Neural progenitor cell (in vitro differentiated cells): Measurements from ENCODE around the gene DNER. TPM values are rescaled to one million over a fixed set of nuclear protein-coding genes. Genes with fewer than 3 reads are reported as not detected.

Experiments used
- DNase-seq: peaks from one replicate; pipeline ENCODE4 v3.0.0-alpha.2; 2016; ENCODE audit warnings: low spot score
- H2AFZ ChIP-seq: fragments of 200-600 bp; sonication (generic); replicated peaks from 2 replicates; pipeline ENCODE4 v1.6.1; 2016; ENCODE audit warnings: antibody characterized with exemption
- H3F3A ChIP-seq: fragments of 200-600 bp; sonication (generic); 2 replicates; pipeline ENCODE4 v1.6.1; 2016; ENCODE audit warnings: antibody characterized with exemption, low read depth
- H3K27ac ChIP-seq: fragments of 200-600 bp; sonication (generic); 2 replicates; pipeline ENCODE4 v1.5.1; 2016; ENCODE audit warnings: mild to moderate bottlenecking
- H3K27me3 ChIP-seq: fragments of 200-600 bp; sonication (generic); 2 replicates; pipeline ENCODE4 v1.6.1; 2016; ENCODE audit warnings: mild to moderate bottlenecking, moderate library complexity
- H3K36me3 ChIP-seq: fragments of 200-600 bp; sonication (generic); 2 replicates; pipeline ENCODE4 v1.5.1; 2016
- H3K4me1 ChIP-seq: fragments of 200-600 bp; sonication (generic); 2 replicates; pipeline ENCODE4 v1.6.1; 2016; ENCODE audit warnings: mixed run types
- H3K4me2 ChIP-seq: fragments of 200-600 bp; sonication (generic); 2 replicates; pipeline ENCODE4 v1.6.1; 2016
- H3K4me3 ChIP-seq: fragments of 200-600 bp; sonication (generic); 2 replicates; pipeline ENCODE4 v1.5.1; 2016
- H3K79me2 ChIP-seq: fragments of 200-600 bp; sonication (generic); 2 replicates; pipeline ENCODE4 v1.6.1; 2016; ENCODE audit warnings: low read depth
- H3K9ac ChIP-seq: fragments of 200-600 bp; sonication (generic); 2 replicates; pipeline ENCODE4 v1.6.1; 2016
- H3K9me3 ChIP-seq: fragments of 200-600 bp; sonication (generic); 2 replicates; pipeline ENCODE4 v1.5.1; 2016; ENCODE audit warnings: low read depth
- H4K20me1 ChIP-seq: fragments of 200-600 bp; sonication (generic); 2 replicates; pipeline ENCODE4 v1.6.1; 2016; ENCODE audit warnings: low read depth
- H3K27ac Mint-ChIP-seq: 3 replicates; pipeline ENCODE4 v1.8.0; 2021; ENCODE audit warnings: mixed read lengths
- H3K27me3 Mint-ChIP-seq: 2 replicates; pipeline ENCODE4 v1.8.0; 2022; ENCODE audit warnings: low read depth, mild to moderate bottlenecking, inconsistent platforms, moderate library complexity, mixed read lengths; ENCODE audit not compliant: insufficient read depth
- H3K36me3 Mint-ChIP-seq: 3 replicates; pipeline ENCODE4 v1.8.0; 2021; ENCODE audit warnings: mixed read lengths
- H3K4me1 Mint-ChIP-seq: 3 replicates; pipeline ENCODE4 v1.8.0; 2021; ENCODE audit warnings: mixed read lengths
- H3K4me3 Mint-ChIP-seq: 3 replicates; pipeline ENCODE4 v1.8.0; 2021; ENCODE audit warnings: mild to moderate bottlenecking, moderate library complexity, mixed read lengths
- H3K9me3 Mint-ChIP-seq: 3 replicates; pipeline ENCODE4 v1.8.0; 2020; ENCODE audit warnings: mixed read lengths
- CTCF ChIP-seq: fragments of 200-600 bp; sonication (generic); IDR thresholded peaks from 2 replicates; pipeline ENCODE4 v1.5.1; 2017; ENCODE audit warnings: antibody characterized with exemption, mild to moderate bottlenecking
- EZH2 ChIP-seq: fragments of 200-600 bp; sonication (generic); IDR thresholded peaks from 2 replicates; pipeline ENCODE4 v1.6.1; 2017; ENCODE audit warnings: antibody characterized with exemption, mild to moderate bottlenecking, moderate library complexity
- EZH2phosphoT487 ChIP-seq: fragments of 200-600 bp; sonication (generic); IDR thresholded peaks from 2 replicates; pipeline ENCODE4 v1.6.1; 2017; ENCODE audit warnings: antibody characterized with exemption
- total RNA-seq: library from RNA; depleted of rRNA; stranded (reverse); fragments of >200 nt; gene quantifications from 2 replicates; pipeline ENCODE4 v1.2.3, GENCODE V29; 2015; ENCODE audit warnings: low replicate concordance

DNER gene
- total RNA-seq, 1 donor from 2014 or later, result 0.97 TPM

GRCh38 chr2:229732897-229733296 lies 18.5 kb upstream of the DNER start:
- Histone ChIP-seq H3F3A (peaks cover 2% of the 10 kb centered on the region), H3K27ac (no peak overlapping the region), H3K4me3 (no peak overlapping the region), H3K9ac (no peak overlapping the region), H2AFZ (no peak overlapping the region), H3K36me3 (no peaks in the 10 kb centered on the region), H3K79me2 (no peaks in the 10 kb centered on the region), H3K27me3 (no peaks in the 10 kb centered on the region), H3K4me2 (no peak overlapping the region), H4K20me1 (no peaks in the 10 kb centered on the region), H3K4me1 (no peaks in the 10 kb centered on the region), H3K9me3 (peaks cover 8% of the 10 kb centered on the region)
- Mint-ChIP-seq H3K27me3 (peaks cover 3% of the 10 kb centered on the region), H3K4me1 (no peaks in the 10 kb centered on the region), H3K4me3 (no peak overlapping the region), H3K36me3 (no peaks in the 10 kb centered on the region), H3K27ac (no peak overlapping the region), H3K9me3 (peaks cover 12% of the 10 kb centered on the region)
- DNase-seq, result no peak
- no peak for TF ChIP-seq CTCF
- TF ChIP-seq EZH2, result no peak
- no peak for TF ChIP-seq EZH2phosphoT487

- no peak overlapping the region for H3K4me3 ChIP-seq
- Mint-ChIP-seq H3K9me3 (peaks cover 2% of the 10 kb centered on the region), H3K36me3 (no peaks in the 10 kb centered on the region), H3K27me3 (peaks cover 3% of the 10 kb centered on the region), H3K4me3 (no peak overlapping the region), H3K27ac (no peak overlapping the region), H3K4me1 (no peaks in the 10 kb centered on the region)
- H3K4me2 ChIP-seq, result no peak overlapping the region
- DNase-seq, result no peak
- H4K20me1 ChIP-seq, result no peaks in the 10 kb centered on the region
- no peaks in the 10 kb centered on the region for H3K27me3 ChIP-seq
- no peaks in the 10 kb centered on the region for H3K9me3 ChIP-seq
- H3K36me3 ChIP-seq, result no peaks in the 10 kb centered on the region
- H3K79me2 ChIP-seq, result no peaks in the 10 kb centered on the region
- no peaks in the 10 kb centered on the region for H3F3A ChIP-seq
- H3K4me1 ChIP-seq, result no peaks in the 10 kb centered on the region
- TF ChIP-seq EZH2 (no peak), CTCF (no peak), EZH2phosphoT487 (no peak)
- H3K9ac ChIP-seq, result no peak overlapping the region
- H3K27ac ChIP-seq, result no peak overlapping the region
- no peak overlapping the region for H2AFZ ChIP-seq
These were observed 17.6 kb upstream of the DNER start for GRCh38 chr2:229731916-229732315.

GRCh38 chr2:229731363-229731762 lies 17.0 kb upstream of the DNER start:
- Histone ChIP-seq H3K4me2 (no peak overlapping the region), H3K79me2 (no peaks in the 10 kb centered on the region), H2AFZ (no peak overlapping the region), H3K27me3 (no peaks in the 10 kb centered on the region), H3K4me3 (no peak overlapping the region), H3K9ac (no peak overlapping the region), H3F3A (no peaks in the 10 kb centered on the region), H3K9me3 (no peaks in the 10 kb centered on the region), H3K27ac (no peak overlapping the region), H4K20me1 (no peaks in the 10 kb centered on the region), H3K36me3 (no peaks in the 10 kb centered on the region), H3K4me1 (no peaks in the 10 kb centered on the region)
- DNase-seq, result no peak
- H3K4me1 Mint-ChIP-seq, result peaks cover 3% of the 10 kb centered on the region
- H3K9me3 Mint-ChIP-seq, result no peaks in the 10 kb centered on the region
- no peaks in the 10 kb centered on the region for H3K36me3 Mint-ChIP-seq
- no peak overlapping the region for H3K27ac Mint-ChIP-seq
- no peak for TF ChIP-seq EZH2
- TF ChIP-seq CTCF, result no peak
- TF ChIP-seq EZH2phosphoT487, result no peak
- H3K27me3 Mint-ChIP-seq, result peaks cover 3% of the 10 kb centered on the region
- no peak overlapping the region for H3K4me3 Mint-ChIP-seq

GRCh38 chr2:229728370-229728769 lies 14.0 kb upstream of the DNER start:
- no peaks in the 10 kb centered on the region for H3K27me3 ChIP-seq
- no peak overlapping the region for H3K4me2 ChIP-seq
- Mint-ChIP-seq H3K27ac (no peak overlapping the region), H3K36me3 (no peaks in the 10 kb centered on the region), H3K4me1 (peaks cover 9% of the 10 kb centered on the region), H3K4me3 (no peak overlapping the region), H3K9me3 (no peaks in the 10 kb centered on the region), H3K27me3 (peaks cover 4% of the 10 kb centered on the region)
- DNase-seq, result no peak
- no peak for TF ChIP-seq EZH2phosphoT487
- TF ChIP-seq CTCF, result no peak
- TF ChIP-seq EZH2, result no peak
- H3K79me2 ChIP-seq, result no peaks in the 10 kb centered on the region
- no peaks in the 10 kb centered on the region for H4K20me1 ChIP-seq
- no peaks in the 10 kb centered on the region for H3K36me3 ChIP-seq
- no peaks in the 10 kb centered on the region for H3K9me3 ChIP-seq
- no peaks in the 10 kb centered on the region for H3F3A ChIP-seq
- no peak overlapping the region for H3K9ac ChIP-seq
- H2AFZ ChIP-seq, result no peak overlapping the region
- H3K4me1 ChIP-seq, result no peaks in the 10 kb centered on the region
- H3K4me3 ChIP-seq, result no peak overlapping the region
- no peak overlapping the region for H3K27ac ChIP-seq
